ENCODE results near the gene CHRND. TPM values are rescaled to one million over a fixed set of nuclear protein-coding genes. Genes with fewer than 3 reads are reported as not detected.
A peak's percentile ranks its signal among the peaks of the same experiment; 100 is the strongest.

Gene CHRND
- total RNA-seq, 2 experiments from 2014 or later = not detected

DNA sequence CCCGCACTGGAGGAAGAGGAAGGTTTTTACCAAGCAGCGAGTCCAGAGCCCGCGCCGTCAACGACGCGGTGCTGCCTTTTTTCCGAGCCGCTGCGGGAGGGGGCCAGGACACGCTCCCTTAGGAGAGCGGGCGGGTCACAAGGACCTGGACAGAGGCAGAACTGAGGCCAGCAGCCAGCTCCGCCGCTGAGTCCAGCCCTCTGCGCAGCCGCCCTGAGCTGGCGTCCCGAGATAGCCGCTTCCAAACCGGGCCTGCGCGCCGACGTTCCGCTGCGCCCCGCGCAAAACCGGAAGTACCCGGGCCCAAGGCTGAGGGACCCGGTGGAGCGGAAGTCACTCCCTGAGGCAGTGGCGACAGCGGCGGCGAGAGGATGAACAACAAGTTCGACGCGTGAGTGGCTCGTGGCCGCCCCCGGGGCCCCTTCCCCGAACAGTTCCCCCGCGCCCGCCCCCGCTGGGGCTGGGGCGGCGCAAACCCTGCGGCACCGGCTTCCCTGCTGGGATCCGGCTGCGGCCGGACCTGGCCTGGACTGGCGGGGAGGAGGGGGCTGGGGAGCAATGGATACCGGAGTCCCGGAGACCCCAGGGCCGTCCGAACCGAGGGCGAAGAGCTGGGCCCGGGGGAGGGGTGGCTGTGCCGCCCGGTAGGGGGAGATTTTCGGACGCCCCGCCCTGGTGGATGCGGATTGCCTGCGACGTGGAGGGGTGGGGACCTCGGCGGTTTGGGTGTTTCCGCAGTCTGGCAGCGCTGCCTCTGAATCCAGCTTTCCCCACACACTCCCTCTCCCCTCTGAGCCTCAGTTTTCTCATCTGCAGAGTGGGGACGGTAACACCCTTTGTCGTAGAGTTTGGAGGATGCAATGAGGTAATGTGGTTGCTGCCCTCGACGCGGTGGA, 24.6 kb downstream of the CHRND start, which contains the start of the genes EIF4E2 and TIGD1:
Gene EIF4E2, plus strand, starts transcription at position 336 of the 896 bp plus-strand sequence. Its CDS starts 36 bp downstream, at position 372.
Gene TIGD1, minus strand, starts transcription at position 204 of the 896 bp plus-strand sequence. CDS start 675 bp downstream, outside the sequence.
- Histone ChIP-seq H3K79me2 (ENCODE audit: insufficient read depth, low read depth, low read length) (peaks cover 61% of the 10 kb centered on the region), H3K36me3 (ENCODE audit: insufficient read depth, low read length) (peaks cover 59% of the 10 kb centered on the region), H3K9me3 (ENCODE audit: low read length) (peaks cover 5% of the 10 kb centered on the region; the same call in 1 of the 2 replicates), H4K20me1 (ENCODE audit: insufficient read depth, low read length) (peaks cover 7% of the 10 kb centered on the region; the same call in 1 of the 2 replicates), H3K4me3 (ENCODE audit: low read depth, low read length, poor library complexity, severe bottlenecking) (peak within 1 kb of the TSS; percentile 93), H3K9me2 (ENCODE audit: insufficient read depth, low read length) (no peaks in the 10 kb centered on the region), H3K4me2 (ENCODE audit: low read length) (peak within 1 kb of the TSS; percentile 94), H3K4me1 (ENCODE audit: insufficient read depth, low read length, poor library complexity, severe bottlenecking) (peaks cover 19% of the 10 kb centered on the region), H3K27ac (ENCODE audit: low read depth, low read length, poor library complexity, severe bottlenecking) (peak within 1 kb of the TSS; percentile 84), H2AFZ (ENCODE audit: low read length) (peak within 1 kb of the TSS; percentile 87)
- POLR2A ChIA-PET = interaction anchor here (0.6 kb wide), 1 partner anchor 842 kb away, joined by 3 read pairs; the partner anchor contains the start of gene PTMA
- CTCF ChIA-PET (ENCODE audit: unreplicated experiment) = interaction anchor here (0.6 kb wide), 1 partner anchor 1498 kb away, joined by 3 read pairs; no protein-coding TSS in a partner anchor
- BruUV-seq (replicated peaks) = no TSS peak
- TF ChIP-seq EZH2phosphoT487 (IDR thresholded peaks at IDR 0.05; ENCODE audit: borderline replicate concordance, low read depth, low read length) = no peak
- TF ChIP-seq, protein P1, sequence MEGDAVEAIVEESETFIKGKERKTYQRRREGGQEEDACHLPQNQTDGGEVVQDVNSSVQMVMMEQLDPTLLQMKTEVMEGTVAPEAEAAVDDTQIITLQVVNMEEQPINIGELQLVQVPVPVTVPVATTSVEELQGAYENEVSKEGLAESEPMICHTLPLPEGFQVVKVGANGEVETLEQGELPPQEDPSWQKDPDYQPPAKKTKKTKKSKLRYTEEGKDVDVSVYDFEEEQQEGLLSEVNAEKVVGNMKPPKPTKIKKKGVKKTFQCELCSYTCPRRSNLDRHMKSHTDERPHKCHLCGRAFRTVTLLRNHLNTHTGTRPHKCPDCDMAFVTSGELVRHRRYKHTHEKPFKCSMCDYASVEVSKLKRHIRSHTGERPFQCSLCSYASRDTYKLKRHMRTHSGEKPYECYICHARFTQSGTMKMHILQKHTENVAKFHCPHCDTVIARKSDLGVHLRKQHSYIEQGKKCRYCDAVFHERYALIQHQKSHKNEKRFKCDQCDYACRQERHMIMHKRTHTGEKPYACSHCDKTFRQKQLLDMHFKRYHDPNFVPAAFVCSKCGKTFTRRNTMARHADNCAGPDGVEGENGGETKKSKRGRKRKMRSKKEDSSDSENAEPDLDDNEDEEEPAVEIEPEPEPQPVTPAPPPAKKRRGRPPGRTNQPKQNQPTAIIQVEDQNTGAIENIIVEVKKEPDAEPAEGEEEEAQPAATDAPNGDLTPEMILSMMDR (conservative IDR thresholded peaks at IDR 0.05; ENCODE audit: low read length) = peak; percentile 54; the same call in 1 of the 2 replicates
- intact Hi-C loops (cut with micrococcal nuclease; ENCODE audit: unreplicated experiment) = loop anchor here (5.0 kb wide), 1 partner anchor 588 kb away; the partner anchor contains the start of gene DIS3L2
- DNase-seq (ENCODE audit: low spot score) = peak; percentile 96

GRCh38 chr2:232551250-232551638, 25.3 kb downstream of the CHRND start:
- peaks cover 19% of the 10 kb centered on the region for H3K4me1 ChIP-seq (ENCODE audit: insufficient read depth, low read length, poor library complexity, severe bottlenecking)
- TSS peak; percentile 64 for BruUV-seq (replicated peaks)
- peak overlapping the region; percentile 93 for H3K4me3 ChIP-seq (ENCODE audit: low read depth, low read length, poor library complexity, severe bottlenecking)
- H2AFZ ChIP-seq (ENCODE audit: low read length) = peak overlapping the region; percentile 50; the same call in 1 of the 2 replicates
- TF ChIP-seq, protein P1 (conservative IDR thresholded peaks at IDR 0.05; ENCODE audit: low read length) = no peak
- no peak for TF ChIP-seq EZH2phosphoT487 (IDR thresholded peaks at IDR 0.05; ENCODE audit: borderline replicate concordance, low read depth, low read length)
- peak overlapping the region; percentile 85 for H3K4me2 ChIP-seq (ENCODE audit: low read length)
- CTCF ChIA-PET (ENCODE audit: unreplicated experiment) = interaction anchor here (0.6 kb wide), 1 partner anchor 1498 kb away, joined by 3 read pairs; no protein-coding TSS in a partner anchor
- peaks cover 58% of the 10 kb centered on the region for H3K36me3 ChIP-seq (ENCODE audit: insufficient read depth, low read length)
- intact Hi-C loops (cut with micrococcal nuclease; ENCODE audit: unreplicated experiment) = loop anchor here (5.0 kb wide), 1 partner anchor 589 kb away; the partner anchor contains the start of gene DIS3L2
- H4K20me1 ChIP-seq (ENCODE audit: insufficient read depth, low read length) = peaks cover 7% of the 10 kb centered on the region; the same call in 1 of the 2 replicates
- H3K9me2 ChIP-seq (ENCODE audit: insufficient read depth, low read length) = no peaks in the 10 kb centered on the region
- DNase-seq (ENCODE audit: low spot score) = peak; percentile 21
- H3K79me2 ChIP-seq (ENCODE audit: insufficient read depth, low read depth, low read length) = peaks cover 61% of the 10 kb centered on the region
- POLR2A ChIA-PET = interaction anchor here (0.6 kb wide), 2 partner anchors 54 to 843 kb away, joined by 3 to 4 read pairs; partner anchors contain the start of gene PTMA
- peaks cover 5% of the 10 kb centered on the region; the same call in 1 of the 2 replicates for H3K9me3 ChIP-seq (ENCODE audit: low read length)
- H3K27ac ChIP-seq (ENCODE audit: low read depth, low read length, poor library complexity, severe bottlenecking) = peak overlapping the region; percentile 84

Measured in OCI-LY7 (cell line).